NCI-H2227 (cell line): ENCODE data around the gene MVP.

Source experiments
- DNase-seq: peaks from one replicate; lab custom pipeline; 2025; ENCODE audit not compliant: unreplicated experiment; lab: John Stamatoyannopoulos, UW

Gene MVP

GRCh38 chr16:29804455-29805231 lies 15.6 kb upstream of the MVP start:
- peak; percentile 62 for DNase-seq

GRCh38 chr16:29805232-29806098 lies 14.8 kb upstream of the MVP start:
- peak; percentile 99 for DNase-seq

- DNase-seq = peak; percentile 95
Measured at GRCh38 chr16:29806099-29806579, 14.1 kb upstream of the MVP start, which contains the start of gene MAZ. MAZ (plus strand) TSS chr16:29806529; CDS start chr16:29806702, 173 bp downstream.

- DNase-seq = peak; percentile 76
Measured at GRCh38 chr16:29806641-29807425, 13.4 kb upstream of the MVP start.

- peak; percentile 92 for DNase-seq
Measured at GRCh38 chr16:29807426-29808218, 12.6 kb upstream of the MVP start.

- DNase-seq = no peak
Measured at GRCh38 chr16:29808219-29808900, 11.9 kb upstream of the MVP start.

- peak; percentile 46 for DNase-seq
Measured at GRCh38 chr16:29809031-29809747, 11.1 kb upstream of the MVP start.

- peak; percentile 63 for DNase-seq
Measured at GRCh38 chr16:29809850-29810698, 10.2 kb upstream of the MVP start.

- no peak for DNase-seq
Measured at GRCh38 chr16:29810699-29811169, 9.5 kb upstream of the MVP start.

- DNase-seq = peak; percentile 95
Measured at GRCh38 chr16:29811170-29811895, 8.9 kb upstream of the MVP start.

- DNase-seq = peak; percentile 94
Measured at GRCh38 chr16:29811896-29812665, 8.2 kb upstream of the MVP start, which contains the start of gene PRRT2. PRRT2 (plus strand) TSS chr16:29812193; CDS start chr16:29813055, 862 bp downstream.

GRCh38 chr16:29812754-29813643 lies 7.3 kb upstream of the MVP start:
- DNase-seq = peak; percentile 55

- no peak for DNase-seq
Measured at GRCh38 chr16:29813644-29814562, 6.4 kb upstream of the MVP start.

GRCh38 chr16:29814592-29814991 lies 5.7 kb upstream of the MVP start:
- DNase-seq = no peak
